WERI-Rb-1 (cell line): ENCODE results near the gene SSBP3.

ENCODE experiments used
- DNase-seq: peaks from one replicate; pipeline ENCODE4 v3.0.0-alpha.2; 2020
- H3K27ac ChIP-seq: fragments of 250-450 bp; sonication (Bioruptor Pico); 2 replicates; pipeline ENCODE4 v1.5.1; 2020; ENCODE audit warnings: mild to moderate bottlenecking, moderate library complexity
- H3K27me3 ChIP-seq: fragments of 250-450 bp; sonication (Bioruptor Pico); 2 replicates; pipeline ENCODE4 v1.5.1; 2021; ENCODE audit warnings: mild to moderate bottlenecking, low read depth, moderate library complexity; ENCODE audit not compliant: insufficient read depth, severe bottlenecking
- H3K36me3 ChIP-seq: fragments of 250-450 bp; sonication (Bioruptor Pico); 2 replicates; pipeline ENCODE4 v1.5.1; 2020; ENCODE audit warnings: mild to moderate bottlenecking, moderate library complexity
- H3K4me3 ChIP-seq: 2 replicates; pipeline ENCODE4 v1.5.1; 2011; ENCODE audit warnings: low read depth, mild to moderate bottlenecking, control low read depth, low read length
- H3K9me3 ChIP-seq: fragments of 250-450 bp; sonication (Bioruptor Pico); 2 replicates; pipeline ENCODE4 v1.5.1; 2021; ENCODE audit warnings: mild to moderate bottlenecking, moderate library complexity; ENCODE audit not compliant: severe bottlenecking
- CTCF ChIP-seq: IDR thresholded peaks from 2 replicates; pipeline ENCODE4 v1.5.1; 2011; ENCODE audit warnings: low read depth, mild to moderate bottlenecking, control low read depth, inconsistent platforms, low read length

SSBP3 gene

GRCh38 chr1:54225378-54225777 is 180.8 kb downstream of the SSBP3 start:
- Histone ChIP-seq H3K4me3 (no peak overlapping the region), H3K36me3 (peaks cover 48% of the 10 kb centered on the region), H3K27ac (no peak overlapping the region), H3K9me3 (no peaks in the 10 kb centered on the region), H3K27me3 (no peaks in the 10 kb centered on the region)
- TF ChIP-seq CTCF: no peak
- DNase-seq: no peak

GRCh38 chr1:54224233-54224632 is 182.0 kb downstream of the SSBP3 start:
- no peak for TF ChIP-seq CTCF
- no peak overlapping the region for H3K27ac ChIP-seq
- H3K4me3 ChIP-seq: no peak overlapping the region
- no peak for DNase-seq
- H3K27me3 ChIP-seq: no peaks in the 10 kb centered on the region
- peaks cover 37% of the 10 kb centered on the region for H3K36me3 ChIP-seq
- H3K9me3 ChIP-seq: no peaks in the 10 kb centered on the region

GRCh38 chr1:54223441-54224202 is 182.6 kb downstream of the SSBP3 start:
- Histone ChIP-seq H3K9me3 (no peaks in the 10 kb centered on the region), H3K27ac (no peak overlapping the region), H3K4me3 (no peak overlapping the region), H3K27me3 (no peaks in the 10 kb centered on the region), H3K36me3 (peaks cover 35% of the 10 kb centered on the region)
- no peak for TF ChIP-seq CTCF
- DNase-seq: no peak

GRCh38 chr1:54222711-54223110 is 183.5 kb downstream of the SSBP3 start:
- H3K27ac ChIP-seq: no peak overlapping the region
- no peak overlapping the region for H3K4me3 ChIP-seq
- no peaks in the 10 kb centered on the region for H3K27me3 ChIP-seq
- TF ChIP-seq CTCF: no peak
- no peaks in the 10 kb centered on the region for H3K9me3 ChIP-seq
- no peak for DNase-seq
- peaks cover 35% of the 10 kb centered on the region for H3K36me3 ChIP-seq

- H3K27me3 ChIP-seq: no peaks in the 10 kb centered on the region
- H3K9me3 ChIP-seq: no peaks in the 10 kb centered on the region
- no peak for DNase-seq
- no peak overlapping the region for H3K27ac ChIP-seq
- H3K36me3 ChIP-seq: peaks cover 36% of the 10 kb centered on the region
- TF ChIP-seq CTCF: no peak
- no peak overlapping the region for H3K4me3 ChIP-seq
These were observed 184.2 kb downstream of the SSBP3 start for GRCh38 chr1:54221867-54222484.
